ENCODE results near the gene METTL26. TPM values are rescaled to one million over a fixed set of nuclear protein-coding genes. Genes with fewer than 3 reads are reported as not detected.

METTL26 gene
- total and polyA plus RNA-seq, 2 of the 8 experiments (the other 6 are each of a cell fraction or from before 2014, with no cell fraction given) = 100 to 186 TPM

GRCh38 chr16:628321-629061 lies 7.6 kb downstream of the METTL26 start (continued):
- TF ChIP-seq CHD7 (IDR thresholded peaks at IDR 0.05; ENCODE audit: insufficient replicate concordance, low read length) = no peak

All from H1 (cell line).